Nephron progenitor cell (in vitro differentiated cells): ENCODE results near the gene DGKI.

Experiments used
- DNase-seq: peaks from one replicate; pipeline ENCODE4 v3.0.0; 2021
- H3K27ac Mint-ChIP-seq: 2 replicates; pipeline ENCODE4 v1.8.0; 2021; ENCODE audit warnings: mild to moderate bottlenecking, moderate library complexity, mixed read lengths
- H3K27me3 Mint-ChIP-seq: 2 replicates; pipeline ENCODE4 v1.8.0; 2021; ENCODE audit warnings: mild to moderate bottlenecking, low read depth, mixed read lengths; ENCODE audit not compliant: poor library complexity
- H3K36me3 Mint-ChIP-seq: 2 replicates; pipeline ENCODE4 v1.8.0; 2021; ENCODE audit warnings: low read depth, mixed read lengths
- H3K4me1 Mint-ChIP-seq: 2 replicates; pipeline ENCODE4 v1.8.0; 2021; ENCODE audit warnings: mixed read lengths
- H3K4me3 Mint-ChIP-seq: 2 replicates; pipeline ENCODE4 v1.8.0; 2021; ENCODE audit warnings: mild to moderate bottlenecking, moderate library complexity, mixed read lengths
- H3K9me3 Mint-ChIP-seq: 2 replicates; pipeline ENCODE4 v1.8.0; 2021; ENCODE audit warnings: mild to moderate bottlenecking, moderate library complexity, mixed read lengths
- TF ChIP-seq, protein P1 (sequence below): fragments of 200-600 bp; sonication (generic); IDR thresholded peaks from 2 replicates; pipeline ENCODE4 v1.5.0; 2021; ENCODE audit warnings: antibody characterized with exemption

The DGKI gene

DNA sequence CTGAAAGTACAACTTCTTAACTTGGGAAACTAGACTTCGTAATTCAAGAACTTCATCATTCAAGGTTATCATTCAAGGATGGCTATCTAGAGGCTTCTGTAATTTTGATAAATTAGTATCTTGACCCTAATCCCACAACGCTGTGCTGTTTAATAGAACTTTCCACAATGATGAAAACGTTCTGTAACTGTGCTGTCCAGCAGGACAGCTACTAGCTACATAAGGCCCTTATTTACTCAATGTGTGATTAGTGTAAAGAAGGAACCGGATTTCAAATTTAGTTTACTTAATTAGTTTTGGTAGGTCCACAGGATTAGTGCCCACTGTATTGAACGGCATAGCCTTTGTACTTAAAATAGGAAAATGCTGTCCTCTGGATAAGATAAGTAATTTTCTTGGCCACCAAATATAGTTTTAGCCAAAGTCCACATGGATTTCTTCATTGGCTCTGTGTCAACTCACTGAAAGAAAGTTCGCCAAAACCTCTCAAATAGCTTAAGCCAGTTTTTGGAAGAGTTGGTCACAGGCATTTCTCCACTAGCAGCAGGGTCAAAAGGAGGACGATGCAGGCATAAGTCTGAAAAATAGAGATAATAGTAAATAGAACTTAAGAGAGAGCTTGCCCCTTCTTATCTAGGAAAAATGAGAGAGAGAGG is 17.3 kb downstream of the DGKI start:
- Mint-ChIP-seq H3K4me1 (no peaks in the 10 kb centered on the region), H3K27ac (no peak overlapping the region), H3K27me3 (peaks cover 24% of the 10 kb centered on the region), H3K36me3 (peaks cover 6% of the 10 kb centered on the region), H3K4me3 (no peak overlapping the region), H3K9me3 (peaks cover 28% of the 10 kb centered on the region)
- TF ChIP-seq, protein P1, sequence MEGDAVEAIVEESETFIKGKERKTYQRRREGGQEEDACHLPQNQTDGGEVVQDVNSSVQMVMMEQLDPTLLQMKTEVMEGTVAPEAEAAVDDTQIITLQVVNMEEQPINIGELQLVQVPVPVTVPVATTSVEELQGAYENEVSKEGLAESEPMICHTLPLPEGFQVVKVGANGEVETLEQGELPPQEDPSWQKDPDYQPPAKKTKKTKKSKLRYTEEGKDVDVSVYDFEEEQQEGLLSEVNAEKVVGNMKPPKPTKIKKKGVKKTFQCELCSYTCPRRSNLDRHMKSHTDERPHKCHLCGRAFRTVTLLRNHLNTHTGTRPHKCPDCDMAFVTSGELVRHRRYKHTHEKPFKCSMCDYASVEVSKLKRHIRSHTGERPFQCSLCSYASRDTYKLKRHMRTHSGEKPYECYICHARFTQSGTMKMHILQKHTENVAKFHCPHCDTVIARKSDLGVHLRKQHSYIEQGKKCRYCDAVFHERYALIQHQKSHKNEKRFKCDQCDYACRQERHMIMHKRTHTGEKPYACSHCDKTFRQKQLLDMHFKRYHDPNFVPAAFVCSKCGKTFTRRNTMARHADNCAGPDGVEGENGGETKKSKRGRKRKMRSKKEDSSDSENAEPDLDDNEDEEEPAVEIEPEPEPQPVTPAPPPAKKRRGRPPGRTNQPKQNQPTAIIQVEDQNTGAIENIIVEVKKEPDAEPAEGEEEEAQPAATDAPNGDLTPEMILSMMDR: no peak
- DNase-seq: no peak

DNA sequence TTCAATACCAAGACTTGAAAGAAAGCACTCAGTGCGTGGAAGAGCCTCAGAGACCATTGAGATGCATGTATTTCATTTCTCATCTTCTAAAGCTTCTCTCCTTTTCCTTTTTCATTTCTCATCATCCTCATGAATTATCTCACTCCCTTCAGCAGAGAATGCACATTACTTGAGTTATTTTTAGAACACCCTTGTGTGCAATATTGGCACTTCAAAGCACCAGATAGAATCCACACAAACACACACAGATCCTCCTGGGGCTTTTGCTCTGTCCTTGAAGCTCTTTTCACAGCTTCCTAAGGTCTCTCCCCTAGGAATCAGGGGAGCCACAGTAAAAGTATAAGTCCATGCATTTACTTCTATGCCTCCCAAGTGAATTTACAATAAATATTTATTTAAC is 18.3 kb downstream of the DGKI start:
- no peaks in the 10 kb centered on the region for H3K4me1 Mint-ChIP-seq
- H3K9me3 Mint-ChIP-seq: peaks cover 26% of the 10 kb centered on the region
- peaks cover 6% of the 10 kb centered on the region for H3K36me3 Mint-ChIP-seq
- H3K27me3 Mint-ChIP-seq: peaks cover 29% of the 10 kb centered on the region
- TF ChIP-seq, protein P1: no peak
- DNase-seq: no peak
- no peak overlapping the region for H3K27ac Mint-ChIP-seq
- no peak overlapping the region for H3K4me3 Mint-ChIP-seq

DNA sequence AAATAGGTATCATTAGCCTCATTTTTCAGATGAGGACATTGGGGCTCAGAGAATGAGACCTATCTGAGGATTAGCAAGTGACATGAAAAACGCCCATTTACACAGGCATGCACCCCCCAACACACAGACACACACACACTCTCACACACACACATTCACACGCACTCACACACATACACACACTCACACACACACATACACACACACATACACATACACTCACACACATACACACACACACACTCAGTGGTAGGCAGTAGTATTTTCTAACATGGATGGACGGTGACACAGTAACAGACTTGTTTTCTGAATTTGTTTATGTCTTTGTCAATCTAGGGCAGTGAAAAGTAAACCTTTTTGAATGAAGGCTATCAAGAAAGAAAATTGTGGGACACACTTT is 21.3 kb downstream of the DGKI start:
- no peak for DNase-seq
- no peak overlapping the region for H3K27ac Mint-ChIP-seq
- no peak overlapping the region for H3K4me3 Mint-ChIP-seq
- peaks cover 46% of the 10 kb centered on the region for H3K27me3 Mint-ChIP-seq
- TF ChIP-seq, protein P1: no peak
- H3K36me3 Mint-ChIP-seq: no peaks in the 10 kb centered on the region
- peaks cover 3% of the 10 kb centered on the region for H3K9me3 Mint-ChIP-seq
- H3K4me1 Mint-ChIP-seq: peaks cover 14% of the 10 kb centered on the region

- no peak overlapping the region for H3K27ac Mint-ChIP-seq
- TF ChIP-seq, protein P1: no peak
- H3K36me3 Mint-ChIP-seq: no peaks in the 10 kb centered on the region
- no peaks in the 10 kb centered on the region for H3K9me3 Mint-ChIP-seq
- H3K27me3 Mint-ChIP-seq: peaks cover 34% of the 10 kb centered on the region
- H3K4me1 Mint-ChIP-seq: peaks cover 25% of the 10 kb centered on the region
- H3K4me3 Mint-ChIP-seq: peak overlapping the region; percentile 18
- DNase-seq: peak; percentile 33
These were observed 25.9 kb downstream of the DGKI start for GRCh38 chr7:137820677-137821420.

DNA sequence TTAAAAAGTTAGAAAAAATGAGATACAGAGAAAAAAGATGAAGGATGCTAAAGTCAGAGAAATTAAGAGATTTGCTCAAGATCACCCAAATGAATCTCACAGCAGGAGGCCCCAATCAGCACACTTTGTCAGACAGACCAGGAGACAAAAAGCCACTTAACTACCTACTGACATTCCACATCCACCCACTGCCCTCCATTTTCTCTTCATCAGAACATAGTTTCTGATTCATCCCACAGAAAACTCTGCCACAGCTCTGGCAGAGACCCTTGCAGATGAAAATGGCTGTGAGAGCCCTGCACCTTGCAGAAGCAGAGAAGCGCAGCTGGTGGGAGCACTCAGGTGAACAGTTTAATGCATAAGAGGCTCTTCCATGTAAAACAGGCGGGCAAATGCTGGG is 26.6 kb downstream of the DGKI start:
- Mint-ChIP-seq H3K4me3 (peak overlapping the region; percentile 18), H3K4me1 (peaks cover 25% of the 10 kb centered on the region), H3K36me3 (no peaks in the 10 kb centered on the region), H3K27me3 (peaks cover 34% of the 10 kb centered on the region), H3K9me3 (no peaks in the 10 kb centered on the region), H3K27ac (no peak overlapping the region)
- no peak for DNase-seq
- TF ChIP-seq, protein P1: no peak
